HEK293 (cell line): ENCODE results near the gene TPBGL.

Source experiments
- CTCF ChIA-PET: fragments of 350-600 bp; formaldehyde crosslinking; extraction: SDS; loops from one replicate; lab custom pipeline; 2021; ENCODE audit warnings: antibody characterized with exemption; lab: Yijun Ruan, JAX
- POLR2A ChIA-PET: fragments of 300-600 bp; formaldehyde crosslinking; extraction: SDS; loops from one replicate; lab custom pipeline; 2020; ENCODE audit warnings: antibody characterized with exemption, inconsistent platforms; lab: Yijun Ruan, JAX
- H3K27ac ChIP-seq: fragments of 200-500 bp; sonication (Bioruptor generic); 2 replicates; pipeline ENCODE4 v1.5.1; 2014; ENCODE audit warnings: low read depth, low read length, control low read depth, inconsistent platforms; ENCODE audit errors: extremely low read depth
- H3K36me3 ChIP-seq, 2 experiments: fragments of 200-500 bp in 1 of 2; sonication (Bioruptor generic) in 1 of 2; 1 replicate in 1 of 2; 2 replicates in 1 of 2; pipeline ENCODE4 v1.5.1; 2014 to 2017; ENCODE audit warnings: inconsistent platforms in 2 of 2, low read length in 2 of 2; ENCODE audit not compliant: control insufficient read depth in 2 of 2, insufficient read depth in 1 of 2
- H3K4me1 ChIP-seq: fragments of 200-500 bp; sonication (Bioruptor generic); 2 replicates; pipeline ENCODE4 v1.5.1; 2014; ENCODE audit warnings: mild to moderate bottlenecking, low read length, inconsistent platforms; ENCODE audit not compliant: control insufficient read depth, insufficient read depth
- H3K4me3 ChIP-seq: 2 replicates; pipeline ENCODE4 v1.5.1; 2011; ENCODE audit warnings: low read depth, mild to moderate bottlenecking, control low read depth, low read length, moderate library complexity
- H3K9me3 ChIP-seq: fragments of 200-500 bp; sonication (Bioruptor generic); 2 replicates; pipeline ENCODE4 v1.5.1; 2014; ENCODE audit warnings: low read depth, low read length, inconsistent platforms; ENCODE audit not compliant: control insufficient read depth, insufficient read depth
- GLI2 ChIP-seq: fragments of 450-650 bp; formaldehyde crosslinking; IDR thresholded peaks from 2 replicates; pipeline ENCODE4; 2017; ENCODE audit warnings: missing biosample characterization, missing genetic modification characterization, low read depth, borderline replicate concordance
- GLI4 ChIP-seq: fragments of 450-650 bp; formaldehyde crosslinking; IDR thresholded peaks from 2 replicates; pipeline ENCODE4 v1.5.1; 2016; ENCODE audit warnings: missing biosample characterization, missing genetic modification characterization
- KLF17 ChIP-seq: fragments of 450-650 bp; formaldehyde crosslinking; IDR thresholded peaks from 2 replicates; pipeline ENCODE4 v1.5.1; 2016; ENCODE audit warnings: missing biosample characterization, missing genetic modification characterization
- KLF7 ChIP-seq: fragments of 450-650 bp; formaldehyde crosslinking; IDR thresholded peaks from 2 replicates; pipeline ENCODE4 v1.5.1; 2016; ENCODE audit warnings: missing biosample characterization, missing genetic modification characterization, borderline replicate concordance
- OVOL3 ChIP-seq: fragments of 450-650 bp; formaldehyde crosslinking; IDR thresholded peaks from 2 replicates; pipeline ENCODE4 v1.5.1; 2016; ENCODE audit warnings: missing biosample characterization, missing genetic modification characterization
- REPIN1 ChIP-seq: fragments of 450-650 bp; formaldehyde crosslinking; IDR thresholded peaks from 2 replicates; pipeline ENCODE4 v1.5.1; 2017; ENCODE audit warnings: missing biosample characterization, missing genetic modification characterization, low read depth
- SETDB1 ChIP-seq: IDR thresholded peaks from one replicate; pipeline ENCODE4 v1.6.1; 2017; ENCODE audit warnings: mild to moderate bottlenecking, low read length, moderate library complexity, mixed read lengths; ENCODE audit not compliant: insufficient read length
- ZBTB17 ChIP-seq: fragments of 450-650 bp; formaldehyde crosslinking; IDR thresholded peaks from 2 replicates; pipeline ENCODE4 v1.5.1; 2016; ENCODE audit warnings: missing biosample characterization, missing genetic modification characterization
- ZBTB20 ChIP-seq: fragments of 450-650 bp; formaldehyde crosslinking; IDR thresholded peaks from 2 replicates; pipeline ENCODE4 v1.5.1; 2016; ENCODE audit warnings: missing biosample characterization, missing genetic modification characterization
- ZBTB21 ChIP-seq: fragments of 450-650 bp; formaldehyde crosslinking; IDR thresholded peaks from 2 replicates; pipeline ENCODE4 v1.5.1; 2017; ENCODE audit warnings: missing biosample characterization, missing genetic modification characterization
- ZBTB8A ChIP-seq: fragments of 450-650 bp; formaldehyde crosslinking; IDR thresholded peaks from 2 replicates; pipeline ENCODE4 v1.5.1; 2016; ENCODE audit warnings: missing biosample characterization, missing genetic modification characterization
- ZEB2 ChIP-seq: fragments of 450-650 bp; formaldehyde crosslinking; IDR thresholded peaks from 2 replicates; pipeline ENCODE4 v1.5.1; 2016; ENCODE audit warnings: missing biosample characterization, missing genetic modification characterization
- ZNF175 ChIP-seq: fragments of 450-650 bp; formaldehyde crosslinking; IDR thresholded peaks from 2 replicates; pipeline ENCODE4 v1.5.1; 2016; ENCODE audit warnings: missing biosample characterization, missing genetic modification characterization
- ZNF2 ChIP-seq: fragments of 450-650 bp; formaldehyde crosslinking; IDR thresholded peaks from 2 replicates; pipeline ENCODE4 v1.5.1; 2016; ENCODE audit warnings: missing biosample characterization, missing genetic modification characterization
- ZNF292 ChIP-seq: fragments of 450-650 bp; formaldehyde crosslinking; IDR thresholded peaks from 2 replicates; pipeline ENCODE4 v1.5.1; 2016; ENCODE audit warnings: low read depth, missing biosample characterization, missing genetic modification characterization, borderline replicate concordance
- ZNF302 ChIP-seq: fragments of 450-650 bp; formaldehyde crosslinking; IDR thresholded peaks from 2 replicates; pipeline ENCODE4 v1.5.1; 2016; ENCODE audit warnings: missing biosample characterization, missing genetic modification characterization, low read depth
- ZNF423 ChIP-seq: fragments of 450-650 bp; formaldehyde crosslinking; IDR thresholded peaks from 2 replicates; pipeline ENCODE4 v1.5.1; 2016; ENCODE audit warnings: missing biosample characterization, missing genetic modification characterization
- ZNF48 ChIP-seq: fragments of 450-650 bp; formaldehyde crosslinking; IDR thresholded peaks from 2 replicates; pipeline ENCODE4 v1.5.1; 2016; ENCODE audit warnings: missing biosample characterization, missing genetic modification characterization
- ZNF529 ChIP-seq: fragments of 450-650 bp; formaldehyde crosslinking; IDR thresholded peaks from 2 replicates; pipeline ENCODE4 v1.5.1; 2017; ENCODE audit warnings: missing genetic modification characterization, missing biosample characterization; ENCODE audit not compliant: insufficient replicate concordance
- ZNF610 ChIP-seq: fragments of 450-650 bp; formaldehyde crosslinking; IDR thresholded peaks from 2 replicates; pipeline ENCODE4 v1.5.1; 2016; ENCODE audit warnings: missing biosample characterization, missing genetic modification characterization, borderline replicate concordance
- ZNF654 ChIP-seq: fragments of 450-650 bp; formaldehyde crosslinking; IDR thresholded peaks from 2 replicates; pipeline ENCODE4 v1.5.1; 2016; ENCODE audit warnings: low read depth, missing biosample characterization, missing genetic modification characterization
- ZNF670 ChIP-seq: fragments of 450-650 bp; formaldehyde crosslinking; IDR thresholded peaks from 2 replicates; pipeline ENCODE4 v1.5.1; 2016; ENCODE audit warnings: missing biosample characterization, missing genetic modification characterization, low read depth
- ZNF747 ChIP-seq: fragments of 450-650 bp; formaldehyde crosslinking; IDR thresholded peaks from 2 replicates; pipeline ENCODE4 v1.5.1; 2016; ENCODE audit warnings: missing biosample characterization, missing genetic modification characterization
- ZNF768 ChIP-seq: fragments of 450-650 bp; formaldehyde crosslinking; IDR thresholded peaks from 2 replicates; pipeline ENCODE4 v1.5.1; 2018; ENCODE audit warnings: missing biosample characterization, mild to moderate bottlenecking, missing genetic modification characterization
- ZNF791 ChIP-seq: fragments of 450-650 bp; formaldehyde crosslinking; IDR thresholded peaks from 2 replicates; pipeline ENCODE4 v1.5.1; 2016; ENCODE audit warnings: missing biosample characterization, missing genetic modification characterization
- ZNF843 ChIP-seq: fragments of 450-650 bp; formaldehyde crosslinking; IDR thresholded peaks from 2 replicates; pipeline ENCODE4 v1.5.1; 2016; ENCODE audit warnings: missing biosample characterization, missing genetic modification characterization

Gene TPBGL

DNA sequence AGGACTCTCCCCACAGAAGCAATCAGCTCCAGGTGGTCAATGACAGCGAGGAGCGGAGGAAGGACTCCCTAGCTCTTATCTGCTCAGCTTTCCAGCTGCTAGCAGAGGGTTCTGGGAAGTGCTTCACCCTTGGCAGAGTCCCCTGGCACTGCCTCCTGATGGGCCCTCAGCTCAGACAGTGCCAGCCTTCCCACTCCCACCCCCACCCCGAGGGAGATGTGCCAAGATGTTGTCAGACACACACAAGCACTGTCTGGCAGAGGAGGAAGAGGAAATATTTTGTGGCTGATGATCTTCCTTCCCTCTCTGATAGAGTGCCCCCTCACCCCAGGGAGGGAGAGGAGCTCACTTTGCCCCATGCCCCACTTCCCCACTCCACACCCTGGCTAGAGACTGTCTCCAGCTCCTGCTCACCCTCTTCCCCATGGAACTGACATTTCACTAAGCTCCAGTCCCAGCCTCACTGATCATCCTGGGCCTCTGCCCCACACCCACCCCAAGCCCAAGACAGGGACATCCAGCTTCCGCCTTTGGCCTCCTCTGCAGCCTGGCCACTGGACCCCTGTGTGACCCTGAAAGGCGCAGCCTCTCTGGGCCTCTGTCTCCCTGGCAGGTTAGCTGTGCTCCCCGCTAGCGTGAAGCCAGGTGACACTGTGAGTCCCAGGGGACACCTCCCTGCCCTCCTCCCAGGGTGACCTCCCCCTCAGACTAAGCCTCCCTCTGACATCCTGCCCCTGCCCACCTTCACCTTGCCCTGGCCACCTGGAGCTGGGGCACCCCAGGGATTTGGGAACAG is 45.2 kb upstream of the TPBGL start:
- TF ChIP-seq REPIN1 (tag by site-specific recombination) = no peak
- TF ChIP-seq ZNF302 (tag by site-specific recombination) = no peak
- no peak for TF ChIP-seq ZNF292 (tag by site-specific recombination)
- TF ChIP-seq ZNF670 (tag by site-specific recombination) = no peak
- TF ChIP-seq ZNF529 (tag by site-specific recombination) = no peak
- no peak for TF ChIP-seq ZNF2 (tag by site-specific recombination)
- TF ChIP-seq ZBTB8A = no peak
- TF ChIP-seq ZNF423 (tag by site-specific recombination) = no peak
- no peak for TF ChIP-seq ZNF48 (tag by site-specific recombination)
- TF ChIP-seq ZBTB21 (tag by site-specific recombination) = no peak
- TF ChIP-seq ZNF610 (tag by site-specific recombination) = no peak
- TF ChIP-seq ZNF654 = no peak
- no peak for TF ChIP-seq ZBTB20 (tag by site-specific recombination)
- TF ChIP-seq ZEB2 (tag by site-specific recombination) = no peak
- TF ChIP-seq ZNF175 = no peak
- TF ChIP-seq KLF7 (tag by site-specific recombination) = no peak
- no peak for TF ChIP-seq ZNF747 (tag by site-specific recombination)
- no peak for TF ChIP-seq ZNF843
- H3K27ac ChIP-seq = no peak overlapping the region
- no peaks in the 10 kb centered on the region for H3K36me3 ChIP-seq
- no peaks in the 10 kb centered on the region for H3K4me1 ChIP-seq
- H3K9me3 ChIP-seq = no peaks in the 10 kb centered on the region
- no peak overlapping the region for H3K4me3 ChIP-seq
- ChIA-PET CTCF (interaction anchor here (0.8 to 2.9 kb wide), 7 partner anchors 10 to 163 kb away, joined by 3 to 30 read pairs (median 6); no protein-coding TSS in a partner anchor), POLR2A (no interaction called here)

GRCh38 chr11:75196426-75196825 is 44.1 kb upstream of the TPBGL start:
- Histone ChIP-seq H3K4me1 (no peaks in the 10 kb centered on the region), H3K9me3 (no peaks in the 10 kb centered on the region), H3K4me3 (no peak overlapping the region), H3K27ac (no peak overlapping the region), H3K36me3 (no peaks in the 10 kb centered on the region)
- TF ChIP-seq ZNF768 (tag by site-specific recombination) (no peak), OVOL3 (tag by site-specific recombination) (no peak), ZBTB17 (tag by site-specific recombination) (no peak), KLF17 (no peak)
- POLR2A ChIA-PET = interaction anchor here (0.6 kb wide), 1 partner anchor 208 kb away, joined by 6 read pairs; no protein-coding TSS in a partner anchor
- CTCF ChIA-PET = interaction anchor here (0.8 to 2.9 kb wide), 6 partner anchors 9 to 56 kb away, joined by 3 to 30 read pairs (median 7); no protein-coding TSS in a partner anchor

DNA sequence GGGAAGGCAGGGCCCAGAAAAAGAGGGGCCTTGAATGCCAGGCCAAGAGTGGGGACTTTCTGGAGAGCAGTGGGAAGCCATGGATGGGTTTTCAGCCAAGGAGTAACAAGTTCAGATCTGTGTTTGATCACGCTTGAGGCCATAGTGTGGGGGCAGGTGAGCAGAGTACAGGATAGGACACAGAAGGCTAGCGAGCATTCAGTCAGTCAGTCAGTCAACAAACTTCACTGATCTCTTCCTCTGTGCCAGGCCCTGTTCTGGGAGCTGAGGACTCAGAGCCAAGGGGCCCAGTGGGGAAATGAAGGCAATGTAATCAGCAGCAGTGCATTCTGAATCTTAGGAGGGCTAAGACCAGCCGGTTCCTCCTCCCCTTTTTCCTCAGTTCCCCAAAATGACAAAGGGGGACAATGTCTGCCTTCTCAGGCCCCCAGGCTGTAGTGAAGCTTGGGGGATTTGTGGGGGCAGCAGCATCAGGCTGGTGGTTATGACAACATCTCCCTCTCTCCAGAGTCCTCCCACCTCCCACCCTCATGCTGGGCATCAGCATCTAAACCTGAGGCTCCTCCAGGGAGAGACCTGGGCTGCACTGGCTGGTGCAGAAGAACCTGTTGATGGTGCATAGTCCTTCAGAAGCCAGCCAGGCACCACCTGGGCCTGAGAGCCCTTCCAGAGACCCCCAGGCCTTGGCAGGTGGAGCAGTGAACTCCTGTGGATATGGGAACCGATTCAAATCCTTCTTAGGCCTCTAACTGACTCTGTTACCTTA is 42.9 kb upstream of the TPBGL start:
- ChIA-PET CTCF (no interaction called here), POLR2A (no interaction called here)
- Histone ChIP-seq H3K36me3 (no peaks in the 10 kb centered on the region), H3K4me3 (no peak overlapping the region), H3K9me3 (no peaks in the 10 kb centered on the region), H3K4me1 (no peaks in the 10 kb centered on the region)
- TF ChIP-seq SETDB1 (no peak), ZNF791 (no peak), GLI2 (no peak), GLI4 (tag by site-specific recombination) (peak; percentile 88; the same call in 1 of the 2 replicates)
- TF ChIP-seq, all 188 proteins: peak for 1
- H3K27ac ChIP-seq = no peak overlapping the region
